H1 (cell line): ENCODE results near the gene C19orf18. TPM values are rescaled to one million over a fixed set of nuclear protein-coding genes. Genes with fewer than 3 reads are reported as not detected.

Experiments used
- CREB1 ChIP-seq: IDR thresholded peaks from 2 replicates; pipeline ENCODE4 v1.6.1; 2012; ENCODE audit warnings: inconsistent platforms
- TEAD4 ChIP-seq: IDR thresholded peaks from 2 replicates; pipeline ENCODE4 v1.6.1; 2012; ENCODE audit warnings: low read depth, low read length, inconsistent platforms, mixed read lengths
- polyA plus RNA-seq, 7 experiments: library from polyadenylated mRNA; depleted of rRNA in 3 of 7; stranded (reverse) in 5 of 7; unstranded in 2 of 7; fragments of >200 nt in 5 of 7; fragments of 200-250 nt in 2 of 7; gene quantifications; 1 replicate in 5 of 7; 2 replicates in 1 of 7; 4 replicates in 1 of 7; pipeline versions ENCODE4 v1.2.1 to v1.2.3, GENCODE V29; 2011 to 2013; ENCODE audit warnings: missing spikeins in 2 of 7, mixed read lengths in 2 of 7
- total RNA-seq: library from RNA; stranded (reverse); fragmentation: NEBNext Ultra II Directional; extraction: Animal tissue kit (Norgen Biotek cat#: 25700); gene quantifications from 2 replicates; pipeline ENCODE4 v1.2.1, GENCODE V29; 2021

The C19orf18 gene
- total and polyA plus RNA-seq, 2 of the 8 experiments (the other 6 are each of a cell fraction or from before 2014, with no cell fraction given) = 0.12 to 0.99 TPM

DNA sequence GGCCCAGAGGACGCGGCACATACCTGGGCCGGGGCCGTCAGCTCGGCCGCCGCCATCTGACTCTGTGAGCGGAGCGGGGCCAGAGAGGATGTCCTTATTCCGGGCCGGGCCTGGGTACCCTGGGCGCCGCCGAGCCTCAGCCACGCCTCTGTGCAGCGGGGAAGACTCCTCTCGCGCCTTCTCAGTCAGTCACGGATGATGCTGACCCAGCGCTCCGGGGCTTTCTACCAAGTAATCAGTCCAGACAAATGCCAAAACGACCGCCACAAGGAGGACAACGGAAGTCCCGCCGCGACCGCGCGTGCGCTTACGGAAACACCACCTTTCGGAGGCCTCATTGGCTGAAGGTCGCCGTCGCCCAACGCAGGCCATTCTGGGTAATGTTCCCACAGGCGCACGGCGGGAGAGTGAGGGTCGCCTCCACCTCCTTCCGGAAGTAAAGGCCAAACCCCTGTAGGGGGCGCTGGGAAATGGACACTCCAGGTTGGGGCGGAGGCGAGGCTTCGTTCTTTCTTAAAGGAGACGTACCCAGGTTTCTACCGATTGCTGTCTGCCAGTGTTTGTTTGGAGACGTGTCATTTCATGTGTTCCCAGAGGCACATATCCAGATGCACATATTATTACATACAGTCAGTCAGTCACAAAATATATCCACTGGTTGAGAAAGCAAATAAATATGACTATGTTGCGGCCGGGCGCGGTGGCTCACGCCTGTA is 26.8 kb downstream of the C19orf18 start, which contains the start of gene ZNF256 (continued):
- TF ChIP-seq CREB1 (peak; percentile 73), TEAD4 (no peak)
